HepG2 (cell line): ENCODE measurements around the gene TPPP2. TPM values are rescaled to one million over a fixed set of nuclear protein-coding genes. Genes with fewer than 3 reads are reported as not detected.

ENCODE experiments used
- ATF4 ChIP-seq, 2 experiments: fragments of 450-650 bp in 1 of 2; sonication (generic) in 1 of 2; formaldehyde crosslinking; IDR thresholded peaks; 2 replicates each; pipeline versions ENCODE4 v1.5.0 to v1.8.0; 2020 to 2022; ENCODE audit warnings: mild to moderate bottlenecking in 1 of 2, missing genetic modification reagents in 1 of 2
- ETV5 ChIP-seq: IDR thresholded peaks from 2 replicates; pipeline ENCODE4 v1.6.1; 2018; ENCODE audit warnings: missing biosample characterization, missing genetic modification reagents, inconsistent platforms, borderline replicate concordance
- FOXA3 ChIP-seq: IDR thresholded peaks from 2 replicates; pipeline ENCODE4 v1.6.1; 2016; ENCODE audit warnings: missing genetic modification reagents, missing compliant biosample characterization
- HIVEP1 ChIP-seq: sonication (generic); formaldehyde crosslinking; IDR thresholded peaks from 2 replicates; pipeline ENCODE4 v1.4.0; 2020; ENCODE audit warnings: mild to moderate bottlenecking, missing genetic modification reagents
- KDM6A ChIP-seq: IDR thresholded peaks from 2 replicates; pipeline ENCODE4 v1.6.1; 2016; ENCODE audit warnings: low read depth
- MBNL3 ChIP-seq: fragments of 250-450 bp; sonication (Bioruptor Pico); conservative IDR thresholded peaks from 2 replicates; pipeline ENCODE4 v1.8.0; 2022; ENCODE audit warnings: mild to moderate bottlenecking, inconsistent platforms
- NFAT5 ChIP-seq: sonication (generic); formaldehyde crosslinking; IDR thresholded peaks from 2 replicates; pipeline ENCODE4 v1.4.0; 2020; ENCODE audit warnings: missing genetic modification reagents
- RFX3 ChIP-seq: IDR thresholded peaks from 2 replicates; pipeline ENCODE4 v1.6.1; 2016; ENCODE audit warnings: missing biosample characterization, missing genetic modification reagents
- ZBTB26 ChIP-seq: IDR thresholded peaks from 2 replicates; pipeline ENCODE4 v1.6.1; 2016; ENCODE audit warnings: missing compliant biosample characterization, missing genetic modification reagents, borderline replicate concordance
- ZNF121 ChIP-seq: sonication (generic); formaldehyde crosslinking; IDR thresholded peaks from 2 replicates; pipeline ENCODE4 v1.5.0; 2020; ENCODE audit warnings: mild to moderate bottlenecking, missing genetic modification reagents
- ZNF333 ChIP-seq: sonication (generic); formaldehyde crosslinking; IDR thresholded peaks from 2 replicates; pipeline ENCODE4 v1.4.0; 2020; ENCODE audit warnings: mild to moderate bottlenecking, missing genetic modification reagents, borderline replicate concordance
- ZNF510 ChIP-seq: sonication (generic); formaldehyde crosslinking; IDR thresholded peaks from 2 replicates; pipeline ENCODE4 v1.4.0; 2020; ENCODE audit warnings: low read depth, mild to moderate bottlenecking, missing genetic modification reagents
- ZNF580 ChIP-seq: IDR thresholded peaks from 2 replicates; pipeline ENCODE4 v1.6.1; 2016; ENCODE audit warnings: low read depth, borderline replicate concordance
- ZNF646 ChIP-seq: sonication (generic); formaldehyde crosslinking; IDR thresholded peaks from 2 replicates; pipeline ENCODE4 v1.9.0; 2021; ENCODE audit warnings: mild to moderate bottlenecking, missing genetic modification reagents
- polyA plus RNA-seq, 8 experiments: library from polyadenylated mRNA; depleted of rRNA in 3 of 8; stranded (reverse) in 7 of 8; unstranded in 1 of 8; fragments of >200 nt; fragmentation: Illumina TruSeq in 4 of 8; extraction: Trizol in 4 of 8; gene quantifications; 2 replicates each; pipeline versions ENCODE4 v1.2.1 to v1.2.3, GENCODE V29; 2011 to 2016; ENCODE audit warnings: low read depth in 4 of 8, missing spikeins in 1 of 8, mixed read lengths in 1 of 8; ENCODE audit not compliant: insufficient read depth in 1 of 8
- total RNA-seq, 5 experiments: library from RNA; depleted of rRNA; stranded (reverse); fragments of >200 nt; fragmentation: Illumina TruSeq; extraction: Trizol; gene quantifications; 2 replicates each; pipeline ENCODE4 v1.2.3, GENCODE V29; 2016; ENCODE audit warnings: low read depth in 1 of 5

TPPP2 gene
- total and polyA plus RNA-seq, 2 of the 13 experiments (the other 11 are each of a cell fraction or from before 2014, with no cell fraction given) = 0.58 to 4.2 TPM

- TF ChIP-seq ZNF121 (CRISPR knock-in tag) = no peak
- TF ChIP-seq ZNF333 (CRISPR knock-in tag) = no peak
- TF ChIP-seq ETV5 (CRISPR knock-in tag) = 0 out of 2 replicates have a peak, but pooled peaks have one; percentile 23
- no peak for TF ChIP-seq ATF4 (CRISPR knock-in tag; IDR thresholded peaks at IDR 0.05)
- TF ChIP-seq ZNF580 (CRISPR knock-in tag) = no peak
- TF ChIP-seq KDM6A = no peak
- no peak for TF ChIP-seq ZBTB26
- no peak for TF ChIP-seq NFAT5 (CRISPR knock-in tag)
- no peak for TF ChIP-seq HIVEP1 (CRISPR knock-in tag)
- peak; percentile 32; the same call in 1 of the 2 replicates for TF ChIP-seq FOXA3
- TF ChIP-seq ZNF646 = no peak
- no peak for TF ChIP-seq MBNL3 (CRISPR knock-in tag)
- TF ChIP-seq RFX3 = no peak
- TF ChIP-seq ZNF510 (CRISPR knock-in tag) = no peak
These were observed 38.7 kb downstream of the TPPP2 start (continued) for GRCh38 chr14:21068521-21069387.
